ENCODE data around the gene NCBP3.

DNA sequence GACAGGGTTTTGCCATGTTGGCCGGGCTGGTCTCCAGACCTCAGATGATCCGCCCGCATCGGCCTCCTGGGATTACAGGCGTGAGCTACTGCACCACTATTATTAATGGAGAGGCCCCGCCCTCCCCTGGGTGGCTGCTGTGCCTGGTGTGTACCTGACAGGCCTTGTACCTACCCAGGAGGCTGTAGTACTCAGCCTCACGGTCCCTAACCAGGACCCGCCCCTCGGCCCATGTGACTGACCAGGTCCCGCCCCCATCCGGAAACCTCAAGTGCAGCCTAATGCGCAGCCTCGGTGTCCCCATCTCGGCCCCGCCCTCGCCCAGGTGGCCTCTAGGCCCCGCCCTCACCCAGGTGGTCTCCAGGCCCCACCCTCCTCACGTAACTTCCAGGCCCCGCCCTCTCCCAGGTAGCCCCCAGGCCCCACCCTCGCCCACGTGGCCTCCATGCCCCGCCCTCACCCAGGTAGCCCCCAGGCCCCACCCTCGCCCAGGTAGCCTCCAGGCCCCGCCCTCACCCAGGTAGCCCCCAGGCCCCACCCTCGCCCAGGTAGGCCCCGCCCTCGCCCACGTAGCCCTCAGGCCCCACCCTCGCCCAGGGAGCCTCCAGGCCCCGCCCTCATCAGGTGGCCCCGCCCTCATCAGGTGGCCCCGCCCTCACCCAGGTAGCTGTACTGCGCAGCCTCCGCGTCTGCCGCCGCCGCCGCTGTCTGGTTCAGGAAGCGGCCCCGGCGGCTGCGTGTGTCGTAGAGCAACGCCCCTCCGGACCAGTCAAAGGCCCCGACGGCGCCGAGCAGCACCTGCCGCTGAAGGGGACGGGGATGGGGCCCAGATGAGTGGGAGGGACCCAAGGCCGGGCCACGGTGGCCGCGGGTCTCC lies 91.3 kb downstream of the NCBP3 start:
- TF ChIP-seq, protein P1, sequence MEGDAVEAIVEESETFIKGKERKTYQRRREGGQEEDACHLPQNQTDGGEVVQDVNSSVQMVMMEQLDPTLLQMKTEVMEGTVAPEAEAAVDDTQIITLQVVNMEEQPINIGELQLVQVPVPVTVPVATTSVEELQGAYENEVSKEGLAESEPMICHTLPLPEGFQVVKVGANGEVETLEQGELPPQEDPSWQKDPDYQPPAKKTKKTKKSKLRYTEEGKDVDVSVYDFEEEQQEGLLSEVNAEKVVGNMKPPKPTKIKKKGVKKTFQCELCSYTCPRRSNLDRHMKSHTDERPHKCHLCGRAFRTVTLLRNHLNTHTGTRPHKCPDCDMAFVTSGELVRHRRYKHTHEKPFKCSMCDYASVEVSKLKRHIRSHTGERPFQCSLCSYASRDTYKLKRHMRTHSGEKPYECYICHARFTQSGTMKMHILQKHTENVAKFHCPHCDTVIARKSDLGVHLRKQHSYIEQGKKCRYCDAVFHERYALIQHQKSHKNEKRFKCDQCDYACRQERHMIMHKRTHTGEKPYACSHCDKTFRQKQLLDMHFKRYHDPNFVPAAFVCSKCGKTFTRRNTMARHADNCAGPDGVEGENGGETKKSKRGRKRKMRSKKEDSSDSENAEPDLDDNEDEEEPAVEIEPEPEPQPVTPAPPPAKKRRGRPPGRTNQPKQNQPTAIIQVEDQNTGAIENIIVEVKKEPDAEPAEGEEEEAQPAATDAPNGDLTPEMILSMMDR (IDR thresholded peaks at IDR 0.05 in 4 of 5, conservative IDR thresholded peaks at IDR 0.05 in 1 of 5): no peak
- TF ChIP-seq POLR2A (IDR thresholded peaks at IDR 0.05): no peak

Data from gastrocnemius medialis (tissue), 4 donors.